BLaER1 treated with 17β-estradiol and CSF1 and Interleukin-3, amounts not matched to agents 10 nM and 100 nM (cell line): ENCODE data around the gene ANGPTL4.

ENCODE experiments used
- H3K27ac ChIP-seq, 11 experiments: shearing (Covaris generic); formaldehyde crosslinking; 2 replicates each; pipeline ENCODE4 v1.8.1; 2022
- H3K27me3 ChIP-seq, 11 experiments: shearing (Covaris generic); formaldehyde crosslinking; 2 replicates each; pipeline ENCODE4 v1.8.1; 2022
- H3K36me3 ChIP-seq, 11 experiments: shearing (Covaris generic); formaldehyde crosslinking; 2 replicates each; pipeline ENCODE4 v1.8.1; 2022
- H3K4me1 ChIP-seq, 10 experiments: shearing (Covaris generic); formaldehyde crosslinking; 2 replicates each; pipeline ENCODE4 v1.8.1; 2022
- H3K4me2 ChIP-seq, 11 experiments: shearing (Covaris generic); formaldehyde crosslinking; 2 replicates each; pipeline ENCODE4 v1.8.1; 2022
- H3K4me3 ChIP-seq, 10 experiments: shearing (Covaris generic); formaldehyde crosslinking; 2 replicates each; pipeline ENCODE4 v1.8.1; 2022
- H3K9ac ChIP-seq, 11 experiments: shearing (Covaris generic); formaldehyde crosslinking; 2 replicates each; pipeline ENCODE4 v1.8.1; 2022
- H3K9me3 ChIP-seq, 11 experiments: shearing (Covaris generic); formaldehyde crosslinking; replicated peaks in 1 of 11; 2 replicates each; pipeline ENCODE4 v1.8.1; 2022
- H4K20me1 ChIP-seq, 11 experiments: shearing (Covaris generic); formaldehyde crosslinking; 2 replicates each; pipeline ENCODE4 v1.8.1; 2022
- Cebpa-rat ChIP-seq, 11 experiments: shearing (Covaris generic); IDR thresholded peaks; 2 replicates each; pipeline ENCODE4 v1.8.1; 2022

The ANGPTL4 gene

GRCh38 chr19:8421484-8422461, 57.8 kb downstream of the ANGPTL4 start:
- no peak overlapping the region for H3K9ac ChIP-seq
- peaks cover 0 to 9% (median 0%) of the 10 kb centered on the region in 11 experiments; a peak in 1 of 22 replicates for H4K20me1 ChIP-seq
- H3K4me1 ChIP-seq = peaks cover 8 to 45% (median 18%) of the 10 kb centered on the region in 10 experiments; a peak in 19 of 20 replicates
- no peak overlapping the region for H3K27ac ChIP-seq
- no peak overlapping the region for H3K4me2 ChIP-seq
- no peak for TF ChIP-seq Cebpa-rat (IDR thresholded peaks at IDR 0.05)
- no peaks in the 10 kb centered on the region for H3K9me3 ChIP-seq
- no peaks in the 10 kb centered on the region for H3K27me3 ChIP-seq
- peaks cover 0 to 28% (median 0%) of the 10 kb centered on the region in 11 experiments; a peak in 4 of 22 replicates for H3K36me3 ChIP-seq
- no peak overlapping the region for H3K4me3 ChIP-seq

GRCh38 chr19:8423817-8424223, 59.9 kb downstream of the ANGPTL4 start:
- peak overlapping the region in 10 of 11 experiments; percentile 20 to 86 (median 46); a peak in 16 of 22 replicates for H3K27ac ChIP-seq
- peak overlapping the region; percentile 16 to 89 (median 48); a peak in 21 of 22 replicates for H3K4me2 ChIP-seq
- H3K9ac ChIP-seq = peak overlapping the region in 7 of 11 experiments; percentile 22 to 76 (median 56); a peak in 10 of 22 replicates
- H3K27me3 ChIP-seq = no peaks in the 10 kb centered on the region
- 0 out of 22 replicates have a peak, but pooled peaks of 1 of the 11 experiments have one; percentile 12 for TF ChIP-seq Cebpa-rat (IDR thresholded peaks at IDR 0.05)
- H3K36me3 ChIP-seq = peaks cover 0 to 40% (median 0%) of the 10 kb centered on the region in 11 experiments; a peak in 4 of 22 replicates
- 0 out of 22 replicates have a peak, but pooled peaks cover 0 to 9% (median 0%) of the 10 kb centered on the region in 11 experiments for H4K20me1 ChIP-seq
- peak overlapping the region in 1 of 10 experiments; percentile 14; a peak in 1 of 20 replicates for H3K4me3 ChIP-seq
- peaks cover 8 to 24% (median 15%) of the 10 kb centered on the region in 10 experiments; a peak in 19 of 20 replicates for H3K4me1 ChIP-seq
- H3K9me3 ChIP-seq = no peaks in the 10 kb centered on the region
